CD1c-positive myeloid dendritic cell (primary cell): Measurements from ENCODE around the gene C1orf116.

ENCODE experiments used
- DNase-seq: peaks from one replicate; pipeline ENCODE4 v3.0.0-alpha.2; 2016; ENCODE audit errors: extremely low spot score

The C1orf116 gene

GRCh38 chr1:207020065-207020708, 12.4 kb downstream of the C1orf116 start:
- DNase-seq, result no peak

GRCh38 chr1:207019661-207020060, 12.9 kb downstream of the C1orf116 start:
- no peak for DNase-seq

- no peak for DNase-seq
Measured at GRCh38 chr1:207019161-207019560, 13.4 kb downstream of the C1orf116 start.

GRCh38 chr1:207018707-207019106, 13.8 kb downstream of the C1orf116 start:
- no peak for DNase-seq

GRCh38 chr1:207017615-207018559, 14.7 kb downstream of the C1orf116 start:
- peak; percentile 87 for DNase-seq

GRCh38 chr1:207015791-207016190, 16.8 kb downstream of the C1orf116 start:
- no peak for DNase-seq

- peak; percentile 44 for DNase-seq
Measured at GRCh38 chr1:207014728-207015127, 17.8 kb downstream of the C1orf116 start.

GRCh38 chr1:207013321-207014085, 19.1 kb downstream of the C1orf116 start:
- no peak for DNase-seq

- DNase-seq, result no peak
Measured at GRCh38 chr1:207010726-207011125, 21.8 kb downstream of the C1orf116 start.

GRCh38 chr1:207009945-207010344, 22.6 kb downstream of the C1orf116 start:
- no peak for DNase-seq

GRCh38 chr1:207009182-207009850, 23.2 kb downstream of the C1orf116 start:
- no peak for DNase-seq

- DNase-seq, result no peak
Measured at GRCh38 chr1:207007352-207008033, 25.1 kb downstream of the C1orf116 start.

- no peak for DNase-seq
Measured at GRCh38 chr1:207006914-207007313, 25.6 kb downstream of the C1orf116 start.

- DNase-seq, result no peak
Measured at GRCh38 chr1:207006083-207006482, 26.5 kb downstream of the C1orf116 start.

GRCh38 chr1:207004931-207005830, 27.4 kb downstream of the C1orf116 start:
- peak; percentile 57 for DNase-seq

- no peak for DNase-seq
Measured at GRCh38 chr1:207003210-207003609, 29.3 kb downstream of the C1orf116 start.

- DNase-seq, result no peak
Measured at GRCh38 chr1:207002724-207003146, 29.8 kb downstream of the C1orf116 start.

GRCh38 chr1:207001492-207002245, 30.9 kb downstream of the C1orf116 start:
- no peak for DNase-seq

GRCh38 chr1:207000651-207001291, 31.8 kb downstream of the C1orf116 start:
- no peak for DNase-seq
